Measurements from ENCODE around the gene XRCC6. TPM values are rescaled to one million over a fixed set of nuclear protein-coding genes. Genes with fewer than 3 reads are reported as not detected.

XRCC6 gene
- total RNA-seq, 1 donor, result 251 TPM

DNA sequence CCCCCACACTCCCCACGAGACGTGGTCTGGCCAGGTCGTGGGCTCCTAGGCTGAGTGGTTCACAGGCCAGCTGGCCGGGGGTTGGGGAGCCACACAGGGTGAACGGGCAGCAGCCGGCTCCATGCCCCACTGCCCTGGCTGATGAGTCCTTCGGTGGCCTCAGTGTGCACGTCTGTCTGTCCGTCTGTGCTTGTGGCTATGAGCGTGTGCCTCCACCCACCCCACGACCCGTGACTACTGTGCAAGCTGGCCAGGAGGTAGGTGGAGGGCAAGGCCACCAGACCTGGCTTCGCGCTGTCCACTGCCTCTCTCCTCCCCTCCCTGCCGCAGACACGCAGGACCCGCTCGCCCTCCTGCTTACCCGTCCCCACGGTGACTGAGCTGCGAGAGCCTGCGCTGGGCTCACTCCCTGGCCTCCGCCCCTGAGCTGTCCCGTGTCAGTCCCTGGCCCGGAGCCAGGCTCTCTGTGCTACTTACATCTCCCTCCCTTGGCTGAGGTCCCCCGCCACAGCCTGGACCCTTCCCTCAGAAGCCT is 46.2 kb upstream of the XRCC6 start:
- Histone ChIP-seq H3K27ac (ENCODE audit: low read depth, low read length) (no peak overlapping the region), H3K36me3 (ENCODE audit: insufficient read depth, low read length) (peaks cover 31% of the 10 kb centered on the region), H3K4me2 (ENCODE audit: insufficient read depth, low read length) (no peak overlapping the region), H3K27me3 (ENCODE audit: insufficient read depth, low read length) (no peaks in the 10 kb centered on the region), H3K79me2 (ENCODE audit: insufficient read depth, low read length) (no peaks in the 10 kb centered on the region), H3K4me1 (ENCODE audit: insufficient read depth, low read length) (no peaks in the 10 kb centered on the region), H2AFZ (ENCODE audit: low read length) (no peak overlapping the region), H3K9me3 (ENCODE audit: low read depth, low read length) (no peaks in the 10 kb centered on the region), H4K20me1 (ENCODE audit: insufficient read depth, low read length) (no peaks in the 10 kb centered on the region), H3K4me3 (ENCODE audit: insufficient read depth, low read length) (no peak overlapping the region)
- peak; percentile 62 for DNase-seq (ENCODE audit: insufficient read length, low spot score, missing footprints)
- TF ChIP-seq, protein P1, sequence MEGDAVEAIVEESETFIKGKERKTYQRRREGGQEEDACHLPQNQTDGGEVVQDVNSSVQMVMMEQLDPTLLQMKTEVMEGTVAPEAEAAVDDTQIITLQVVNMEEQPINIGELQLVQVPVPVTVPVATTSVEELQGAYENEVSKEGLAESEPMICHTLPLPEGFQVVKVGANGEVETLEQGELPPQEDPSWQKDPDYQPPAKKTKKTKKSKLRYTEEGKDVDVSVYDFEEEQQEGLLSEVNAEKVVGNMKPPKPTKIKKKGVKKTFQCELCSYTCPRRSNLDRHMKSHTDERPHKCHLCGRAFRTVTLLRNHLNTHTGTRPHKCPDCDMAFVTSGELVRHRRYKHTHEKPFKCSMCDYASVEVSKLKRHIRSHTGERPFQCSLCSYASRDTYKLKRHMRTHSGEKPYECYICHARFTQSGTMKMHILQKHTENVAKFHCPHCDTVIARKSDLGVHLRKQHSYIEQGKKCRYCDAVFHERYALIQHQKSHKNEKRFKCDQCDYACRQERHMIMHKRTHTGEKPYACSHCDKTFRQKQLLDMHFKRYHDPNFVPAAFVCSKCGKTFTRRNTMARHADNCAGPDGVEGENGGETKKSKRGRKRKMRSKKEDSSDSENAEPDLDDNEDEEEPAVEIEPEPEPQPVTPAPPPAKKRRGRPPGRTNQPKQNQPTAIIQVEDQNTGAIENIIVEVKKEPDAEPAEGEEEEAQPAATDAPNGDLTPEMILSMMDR (IDR thresholded peaks at IDR 0.05; ENCODE audit: extremely low read depth, low read depth, low read length), result no peak

DNA sequence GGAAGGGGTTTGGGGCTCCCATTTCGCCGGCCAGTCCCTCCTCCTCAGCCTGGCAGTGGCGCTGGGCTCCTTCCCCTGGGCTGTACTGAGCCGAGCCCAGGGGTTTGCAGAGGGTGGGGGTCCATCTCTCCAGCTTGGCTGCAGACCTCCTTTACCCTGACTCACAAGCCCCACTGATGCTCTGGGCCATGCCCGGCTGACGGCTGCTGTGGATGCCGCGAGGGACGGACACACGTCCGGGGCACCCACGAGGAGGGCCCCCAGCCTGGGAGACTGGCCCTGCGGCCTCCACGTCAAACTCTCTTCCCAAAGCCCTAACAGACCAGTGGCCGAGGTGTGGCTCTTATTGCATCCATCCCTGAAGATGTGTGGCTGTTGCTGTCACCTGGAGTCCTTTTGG is 45.6 kb upstream of the XRCC6 start:
- Histone ChIP-seq H3K4me1 (ENCODE audit: insufficient read depth, low read length) (no peaks in the 10 kb centered on the region), H4K20me1 (ENCODE audit: insufficient read depth, low read length) (no peaks in the 10 kb centered on the region), H3K4me2 (ENCODE audit: insufficient read depth, low read length) (no peak overlapping the region), H3K36me3 (ENCODE audit: insufficient read depth, low read length) (peaks cover 36% of the 10 kb centered on the region), H3K27ac (ENCODE audit: low read depth, low read length) (no peak overlapping the region), H3K27me3 (ENCODE audit: insufficient read depth, low read length) (no peaks in the 10 kb centered on the region), H3K79me2 (ENCODE audit: insufficient read depth, low read length) (no peaks in the 10 kb centered on the region), H3K9me3 (ENCODE audit: low read depth, low read length) (no peaks in the 10 kb centered on the region), H3K4me3 (ENCODE audit: insufficient read depth, low read length) (no peak overlapping the region), H2AFZ (ENCODE audit: low read length) (no peak overlapping the region)
- TF ChIP-seq, protein P1 (IDR thresholded peaks at IDR 0.05; ENCODE audit: extremely low read depth, low read depth, low read length), result no peak
- peak; percentile 63 for DNase-seq (ENCODE audit: insufficient read length, low spot score, missing footprints)

DNA sequence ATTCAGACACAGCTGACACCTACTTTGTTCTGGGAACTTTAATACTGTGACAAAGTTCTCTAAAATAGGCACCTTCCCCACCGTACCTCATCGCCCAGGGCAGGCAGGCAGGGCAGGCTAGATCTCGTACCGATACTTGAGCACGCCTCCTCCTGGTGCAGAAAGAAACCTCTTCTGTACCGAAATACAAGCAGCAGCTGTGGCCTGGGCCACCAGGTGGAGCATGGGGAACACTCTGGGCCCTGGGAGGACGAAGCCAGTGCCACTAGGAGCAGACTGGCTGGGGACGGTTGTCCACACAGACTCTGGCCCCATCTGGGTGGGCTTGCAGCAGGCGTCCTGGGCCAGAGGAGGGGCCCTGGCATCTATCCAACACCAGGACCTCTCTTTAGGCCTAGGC is 44.2 kb upstream of the XRCC6 start:
- H2AFZ ChIP-seq (ENCODE audit: low read length), result no peak overlapping the region
- H3K4me3 ChIP-seq (ENCODE audit: insufficient read depth, low read length), result no peak overlapping the region
- H3K9me3 ChIP-seq (ENCODE audit: low read depth, low read length), result no peaks in the 10 kb centered on the region
- no peaks in the 10 kb centered on the region for H3K79me2 ChIP-seq (ENCODE audit: insufficient read depth, low read length)
- H3K27me3 ChIP-seq (ENCODE audit: insufficient read depth, low read length), result no peaks in the 10 kb centered on the region
- H3K4me1 ChIP-seq (ENCODE audit: insufficient read depth, low read length), result no peaks in the 10 kb centered on the region
- DNase-seq (ENCODE audit: insufficient read length, low spot score, missing footprints), result peak; percentile 93
- H3K4me2 ChIP-seq (ENCODE audit: insufficient read depth, low read length), result no peak overlapping the region
- no peaks in the 10 kb centered on the region for H4K20me1 ChIP-seq (ENCODE audit: insufficient read depth, low read length)
- peaks cover 36% of the 10 kb centered on the region for H3K36me3 ChIP-seq (ENCODE audit: insufficient read depth, low read length)
- no peak overlapping the region for H3K27ac ChIP-seq (ENCODE audit: low read depth, low read length)
- TF ChIP-seq, protein P1 (IDR thresholded peaks at IDR 0.05; ENCODE audit: extremely low read depth, low read depth, low read length), result peak; percentile 60

DNA sequence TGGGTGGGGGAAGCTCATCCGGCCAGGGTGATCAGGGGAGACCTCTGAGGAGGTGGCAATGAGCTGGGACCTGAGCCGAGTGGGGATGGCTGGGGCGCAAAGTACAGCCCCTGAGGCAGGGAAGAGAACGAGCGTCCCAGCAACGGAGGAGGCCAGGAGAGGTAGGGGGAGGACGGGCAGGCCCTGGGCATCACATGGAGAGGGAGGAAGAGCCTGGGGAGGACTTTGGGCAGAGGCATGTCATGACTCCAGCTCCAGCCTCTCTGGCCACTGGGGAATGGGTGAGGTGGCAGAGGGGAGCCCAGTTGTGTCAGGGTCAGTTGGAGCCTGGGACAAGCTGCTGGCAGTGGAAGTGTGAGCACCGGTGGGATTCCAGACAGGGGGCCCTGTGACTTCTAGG is 43.0 kb upstream of the XRCC6 start:
- no peak overlapping the region for H3K4me2 ChIP-seq (ENCODE audit: insufficient read depth, low read length)
- H3K27me3 ChIP-seq (ENCODE audit: insufficient read depth, low read length), result no peaks in the 10 kb centered on the region
- H3K36me3 ChIP-seq (ENCODE audit: insufficient read depth, low read length), result peaks cover 47% of the 10 kb centered on the region
- H4K20me1 ChIP-seq (ENCODE audit: insufficient read depth, low read length), result no peaks in the 10 kb centered on the region
- H3K4me3 ChIP-seq (ENCODE audit: insufficient read depth, low read length), result no peak overlapping the region
- H3K4me1 ChIP-seq (ENCODE audit: insufficient read depth, low read length), result no peaks in the 10 kb centered on the region
- DNase-seq (ENCODE audit: insufficient read length, low spot score, missing footprints), result peak; percentile 53
- no peaks in the 10 kb centered on the region for H3K9me3 ChIP-seq (ENCODE audit: low read depth, low read length)
- TF ChIP-seq, protein P1 (IDR thresholded peaks at IDR 0.05; ENCODE audit: extremely low read depth, low read depth, low read length), result no peak
- no peaks in the 10 kb centered on the region for H3K79me2 ChIP-seq (ENCODE audit: insufficient read depth, low read length)
- no peak overlapping the region for H3K27ac ChIP-seq (ENCODE audit: low read depth, low read length)
- no peak overlapping the region for H2AFZ ChIP-seq (ENCODE audit: low read length)

All from osteoblast (primary cell).